GM21381 (cell line): Measurements from ENCODE around the gene ARHGEF28.

Experiments
- ATAC-seq: cut with Tn5 transposase; IDR thresholded peaks from one replicate; pipeline ENCODE4 v1.9.1; 2021; ENCODE audit warnings: mild to moderate bottlenecking, moderate library complexity; ENCODE audit not compliant: unreplicated experiment

The ARHGEF28 gene

DNA sequence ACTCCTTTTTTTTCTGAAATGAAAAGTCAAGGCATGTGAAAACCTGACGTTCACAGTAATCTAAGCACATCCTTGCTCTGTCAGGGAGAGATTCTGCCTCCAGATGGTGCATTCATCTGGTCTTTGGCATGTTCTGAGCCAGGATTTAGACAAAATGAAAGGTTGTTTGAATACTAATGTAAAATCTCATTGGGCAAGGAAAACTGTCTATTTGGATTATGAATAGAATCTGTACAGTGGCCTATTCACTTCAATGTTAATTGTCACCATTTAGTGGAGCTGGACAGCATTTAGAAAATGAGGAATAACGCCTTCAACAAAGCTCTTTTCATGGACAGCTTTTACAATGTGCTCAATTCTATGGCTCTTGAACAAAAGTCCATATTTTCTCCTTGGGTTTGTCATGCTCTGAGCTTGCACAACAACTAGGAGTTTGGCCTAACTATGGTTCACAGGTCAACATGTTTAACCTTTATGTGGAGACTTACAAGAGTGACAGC, 28.9 kb downstream of the ARHGEF28 start:
- no peak for ATAC-seq

DNA sequence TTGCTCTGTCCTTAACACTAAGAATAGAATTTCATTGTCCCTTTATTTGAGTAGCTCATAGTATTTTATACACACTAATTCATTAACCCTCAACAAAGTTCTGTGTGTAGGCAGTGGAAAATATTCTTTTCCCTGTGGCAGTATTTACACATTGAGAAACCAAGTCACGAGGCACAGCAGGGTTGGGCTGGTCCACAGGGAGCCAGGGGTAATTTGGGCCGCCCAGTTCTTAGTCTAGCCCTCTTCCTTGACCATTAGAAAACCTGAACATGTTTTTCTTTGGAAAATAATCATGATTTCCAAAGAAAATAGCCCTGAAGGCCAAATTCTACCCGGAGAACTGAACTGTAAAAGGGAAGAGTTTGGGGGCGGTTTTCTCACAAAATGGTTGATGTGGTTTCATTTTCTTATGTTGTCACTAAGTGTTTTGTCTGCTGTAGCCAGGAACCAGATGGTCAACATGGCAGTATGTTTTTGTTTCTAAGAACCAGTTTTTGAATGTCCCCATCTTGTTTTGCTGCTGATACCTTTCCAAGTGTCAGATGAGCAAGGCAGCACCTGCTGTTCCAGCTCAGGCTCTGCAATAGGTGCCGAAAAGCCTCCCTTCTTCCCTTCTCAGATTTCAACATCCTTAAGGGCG, 29.6 kb downstream of the ARHGEF28 start:
- ATAC-seq, result no peak

DNA sequence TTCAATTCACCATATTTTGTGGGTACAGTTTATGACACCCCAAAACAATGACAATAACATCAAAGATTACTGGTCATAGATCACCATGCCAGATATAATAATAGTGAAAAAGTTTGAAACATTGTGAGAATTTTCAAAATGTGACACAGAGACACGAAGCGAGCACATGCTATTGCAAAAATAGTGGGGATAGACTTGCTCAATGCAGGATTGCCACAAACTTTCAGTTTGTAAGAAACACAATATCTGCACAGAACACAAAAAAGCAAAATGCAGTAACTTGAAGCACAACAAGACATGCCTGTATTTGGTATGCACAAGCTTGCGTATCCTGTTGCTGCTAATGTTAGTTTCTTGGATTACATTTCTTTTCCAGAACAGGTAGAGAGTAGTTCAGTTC, 35.8 kb downstream of the ARHGEF28 start:
- ATAC-seq, result no peak

DNA sequence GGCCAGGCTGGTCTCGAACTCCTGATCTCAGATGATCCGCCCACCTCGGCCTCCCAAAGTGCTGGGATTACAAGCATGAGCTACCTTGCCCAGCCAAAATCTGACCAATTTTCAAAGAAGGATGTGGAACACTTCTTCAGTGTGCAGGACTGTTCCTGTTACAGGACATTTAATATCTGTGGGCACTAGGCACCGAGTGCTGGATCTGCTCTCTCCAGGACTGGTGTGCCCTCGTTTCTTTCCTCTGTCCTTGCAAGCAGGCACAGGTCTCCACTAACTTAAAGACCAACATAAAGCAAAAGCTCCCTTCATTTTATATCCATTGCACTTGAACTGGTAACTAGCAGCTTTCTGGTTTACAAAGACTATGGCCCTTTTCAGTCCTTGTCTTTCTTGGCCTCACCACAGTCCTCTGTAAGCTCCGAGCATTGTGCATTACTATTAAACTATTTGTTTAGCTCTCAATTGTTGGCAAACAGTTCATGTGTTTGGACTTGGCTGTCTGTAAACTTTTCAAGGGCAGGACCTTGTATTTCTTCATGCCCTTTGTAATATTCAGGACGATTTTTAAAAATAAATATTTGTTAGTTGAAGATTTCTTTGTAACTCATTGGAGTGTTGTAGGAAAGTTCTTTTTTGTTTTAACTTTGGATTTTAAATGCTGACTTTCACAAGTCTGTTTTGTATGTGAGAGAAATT, 37.3 kb downstream of the ARHGEF28 start:
- ATAC-seq, result no peak

DNA sequence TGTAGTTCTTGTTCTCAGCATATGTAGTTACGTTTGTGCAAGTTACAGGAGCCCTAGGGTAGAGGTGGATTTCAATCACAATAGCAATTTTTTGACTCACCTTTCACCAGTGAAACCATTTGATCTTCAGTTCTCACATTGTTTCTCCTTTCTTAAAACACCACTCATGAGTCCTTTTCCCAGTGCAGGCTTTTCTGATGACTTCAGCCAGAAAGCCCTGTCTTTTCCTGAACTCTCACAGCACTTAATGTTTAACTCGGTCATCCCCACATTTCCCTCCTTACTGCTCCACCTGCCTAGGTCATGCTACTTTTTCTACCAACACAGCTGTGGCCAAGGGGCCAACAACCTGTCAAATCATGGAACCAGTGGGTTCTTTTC, 37.9 kb downstream of the ARHGEF28 start:
- ATAC-seq, result peak; percentile 60

DNA sequence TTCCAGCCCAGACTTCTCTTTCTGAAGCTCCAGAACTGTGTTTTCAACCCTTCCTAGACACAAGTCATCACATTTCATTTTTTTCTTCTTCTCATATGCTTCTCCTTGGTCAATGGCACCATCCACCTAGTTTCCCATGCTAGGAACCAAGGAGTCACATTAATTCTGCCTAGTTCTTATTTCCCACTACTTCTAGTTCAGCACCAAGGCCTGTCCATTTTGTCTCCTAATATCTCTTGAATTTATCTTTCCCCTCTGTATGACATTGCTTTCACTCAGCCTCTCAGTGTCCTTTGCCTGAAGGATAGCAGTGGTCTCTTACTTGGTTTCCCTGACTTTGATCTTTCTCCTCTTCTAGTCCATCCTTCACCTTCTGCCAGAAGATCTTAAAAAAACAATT, 38.8 kb downstream of the ARHGEF28 start:
- ATAC-seq, result no peak

DNA sequence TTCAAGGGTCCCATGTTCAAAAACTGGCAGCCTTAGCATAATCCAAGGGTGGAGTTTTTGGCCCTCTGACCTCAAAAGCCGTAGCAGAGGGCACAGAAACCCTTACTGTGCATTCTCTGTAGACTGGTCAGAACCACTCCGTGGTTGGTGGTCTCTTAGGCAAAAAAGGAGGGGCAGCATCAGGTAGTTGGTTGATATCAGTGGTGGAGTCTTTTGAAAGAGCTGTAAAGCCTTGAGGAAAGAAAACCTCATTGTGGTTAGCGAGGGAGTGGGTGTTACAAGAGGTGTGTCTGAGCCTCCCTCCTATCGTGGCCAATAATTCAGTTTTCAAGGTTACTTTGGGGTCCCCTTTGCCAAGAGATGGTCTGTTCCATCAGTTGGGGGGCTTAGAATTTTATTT, 40.9 kb downstream of the ARHGEF28 start:
- ATAC-seq, result no peak

DNA sequence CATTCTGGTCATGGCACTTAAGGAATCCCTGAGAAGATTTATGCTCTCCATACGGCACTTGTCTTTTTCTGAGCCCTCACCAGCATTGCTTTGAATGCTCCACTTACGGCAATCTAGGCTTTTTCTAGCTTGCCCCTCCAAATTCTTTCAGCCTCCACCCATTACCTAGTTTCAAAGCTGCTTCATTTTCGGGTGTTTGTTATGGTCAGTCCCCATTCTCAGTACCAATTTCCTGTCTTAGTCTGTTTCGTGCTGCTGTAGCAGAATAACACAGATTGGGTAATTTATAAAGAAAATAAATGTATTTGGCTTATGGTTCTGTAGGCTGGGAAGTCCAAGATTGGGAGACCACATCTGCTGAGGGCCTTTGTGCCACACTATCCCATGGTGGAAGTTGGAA, 42.0 kb downstream of the ARHGEF28 start:
- peak; percentile 43 for ATAC-seq

DNA sequence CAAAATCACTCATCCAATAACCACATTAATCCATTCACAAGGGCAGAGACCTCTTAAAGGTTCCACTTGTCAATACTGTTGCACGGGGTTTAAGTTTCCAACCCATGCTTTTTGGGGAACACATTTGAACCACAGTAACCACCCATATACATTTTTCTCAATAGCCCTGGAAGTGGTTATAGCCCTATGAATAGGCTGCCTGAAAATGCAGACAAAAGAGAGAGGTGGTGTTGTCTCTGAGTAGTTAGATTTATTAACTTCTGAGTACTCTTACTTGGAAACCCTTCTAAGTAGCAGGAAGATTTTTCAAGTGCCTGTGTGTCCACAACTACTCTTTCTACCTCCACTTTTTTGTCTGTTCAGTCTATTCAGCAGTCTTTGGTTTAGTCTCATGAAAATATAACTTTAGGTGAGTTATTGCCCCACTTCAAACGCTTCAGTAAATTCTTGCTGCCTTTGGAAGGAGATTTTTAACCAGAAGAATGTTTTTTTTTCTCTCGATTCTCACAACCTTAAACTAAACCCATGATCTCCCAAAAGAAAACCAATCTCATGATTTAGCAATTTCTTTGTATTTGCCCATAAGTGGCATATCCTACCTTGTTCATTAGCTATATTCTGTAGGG, 42.6 kb downstream of the ARHGEF28 start:
- ATAC-seq, result no peak

DNA sequence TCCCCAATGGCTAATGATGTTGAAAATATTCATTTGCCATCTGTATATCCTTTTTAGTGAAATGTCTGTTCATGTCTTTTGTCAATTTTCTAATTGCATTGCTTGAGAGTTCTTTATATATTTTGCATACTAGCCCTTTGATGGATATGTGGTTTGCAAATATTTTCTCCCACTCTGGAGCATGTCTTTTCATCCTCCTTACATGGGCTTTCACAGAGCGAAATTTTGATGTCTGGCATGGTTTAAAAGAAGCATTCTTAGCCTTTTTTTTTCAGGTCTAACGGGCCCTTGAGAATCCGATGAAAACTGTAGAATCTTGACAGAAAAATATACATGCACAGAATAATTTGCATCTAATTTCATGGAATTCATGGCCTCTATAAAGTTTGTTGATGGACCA, 44.7 kb downstream of the ARHGEF28 start:
- no peak for ATAC-seq

DNA sequence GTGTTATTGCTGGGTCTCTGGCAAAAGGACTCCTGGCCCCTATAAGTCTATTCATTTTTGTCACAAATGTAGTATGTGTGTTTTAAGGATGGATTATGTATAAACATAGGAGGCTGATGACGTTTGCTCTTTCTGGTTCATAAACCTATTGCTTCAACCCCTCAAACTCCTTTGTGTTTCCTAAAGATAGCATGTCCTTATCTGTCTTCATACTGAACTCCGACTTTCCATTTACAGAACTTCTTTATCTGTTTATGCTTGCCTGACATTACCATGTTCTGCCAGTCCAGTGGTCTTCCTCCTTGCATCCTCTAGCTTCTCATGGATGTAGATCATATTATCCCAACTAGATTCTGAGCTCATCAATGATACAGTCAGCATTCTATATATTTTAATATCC, 46.1 kb downstream of the ARHGEF28 start:
- no peak for ATAC-seq

DNA sequence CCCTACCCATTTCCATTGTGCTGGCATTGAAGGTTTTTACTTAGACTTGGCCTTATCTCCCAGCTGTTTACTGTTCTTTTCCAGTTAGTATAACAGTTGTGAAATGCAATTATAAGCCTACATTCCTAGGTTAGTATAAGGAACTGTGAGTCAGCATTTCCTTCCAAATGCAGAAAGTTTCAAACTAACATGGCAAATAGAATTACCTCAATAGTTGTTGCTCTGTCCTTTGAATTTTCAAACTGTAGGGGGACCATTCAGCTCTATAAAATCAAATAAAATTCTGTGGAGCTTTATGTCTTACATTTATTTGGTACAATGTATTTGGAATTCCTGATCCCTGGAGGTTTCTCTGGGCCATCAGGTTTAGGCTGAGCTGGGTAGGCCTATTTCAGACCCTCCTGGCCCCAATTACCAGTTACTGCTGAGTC, 47.2 kb downstream of the ARHGEF28 start:
- no peak for ATAC-seq

DNA sequence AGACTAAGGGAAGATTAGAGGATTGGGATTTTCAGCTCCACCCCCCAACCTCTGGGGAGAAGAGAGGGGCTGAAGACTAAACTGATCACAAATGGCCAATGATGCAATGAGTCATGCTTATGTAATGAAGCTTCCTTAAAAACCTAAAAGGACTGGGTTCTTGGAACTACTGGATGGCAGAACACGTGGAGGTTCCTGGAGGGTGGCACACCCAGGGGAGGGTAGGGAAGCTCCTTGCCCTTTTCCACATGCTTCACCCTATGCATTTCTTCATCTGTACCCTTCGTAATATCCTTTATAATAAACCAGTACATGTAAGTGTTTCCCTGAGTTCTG, 48.6 kb downstream of the ARHGEF28 start:
- no peak for ATAC-seq

DNA sequence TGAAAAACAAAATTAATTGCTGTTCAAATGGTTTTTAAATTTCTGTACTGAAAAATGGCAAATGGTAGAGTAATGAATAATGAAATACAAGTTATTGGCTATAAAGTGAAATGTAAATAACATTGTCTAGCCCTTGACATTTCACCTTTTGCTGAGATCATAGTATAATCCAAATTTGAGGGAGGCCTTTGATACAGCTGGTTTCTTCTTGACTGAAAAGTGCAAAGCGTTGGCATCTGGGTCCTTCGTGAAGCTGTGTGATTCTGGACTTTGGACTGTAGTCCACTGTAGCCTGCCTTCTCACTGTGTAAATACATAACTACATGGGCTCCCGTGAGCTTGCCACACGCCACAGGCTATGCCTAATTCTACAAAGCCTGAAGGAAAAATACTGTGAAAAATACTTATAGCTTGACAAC, 52.3 kb downstream of the ARHGEF28 start:
- no peak for ATAC-seq

DNA sequence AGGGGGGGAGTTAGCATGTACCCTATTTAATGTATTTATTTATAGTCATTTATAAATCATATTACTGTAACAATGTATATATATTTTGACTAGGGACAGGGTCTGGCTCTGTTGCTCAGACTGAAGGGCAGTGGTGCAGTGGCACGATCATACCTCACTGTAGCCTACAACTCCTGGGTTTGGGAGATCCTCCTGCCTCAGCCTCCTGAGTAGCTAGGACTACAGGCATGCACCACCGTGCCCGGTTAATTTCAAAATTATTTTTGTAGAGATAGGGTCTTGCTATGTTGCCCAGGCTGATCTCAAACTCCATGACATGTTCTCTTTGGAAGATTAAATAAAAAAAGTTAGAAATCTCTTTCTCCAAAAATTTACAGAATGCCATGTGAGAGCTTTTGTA, 52.8 kb downstream of the ARHGEF28 start:
- no peak for ATAC-seq

DNA sequence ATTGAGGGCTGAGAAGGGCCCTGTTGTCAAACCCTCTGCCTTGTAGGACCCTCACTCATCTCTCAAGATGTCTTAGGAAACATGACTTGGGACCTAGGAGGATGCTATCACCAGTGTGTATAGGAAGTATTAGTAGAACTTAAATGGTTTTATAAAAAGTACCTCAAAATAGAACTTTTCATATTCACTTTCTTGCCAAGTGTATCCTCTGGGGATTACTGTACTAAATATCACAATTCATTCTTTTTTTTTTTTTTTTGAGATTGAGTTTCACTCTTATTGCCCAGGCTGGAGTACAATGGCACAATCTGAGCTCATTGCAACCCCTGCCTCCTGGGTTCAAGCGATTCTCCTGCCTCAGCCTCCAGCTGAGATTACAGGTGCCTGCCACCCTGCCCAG, 56.2 kb downstream of the ARHGEF28 start:
- ATAC-seq, result no peak

DNA sequence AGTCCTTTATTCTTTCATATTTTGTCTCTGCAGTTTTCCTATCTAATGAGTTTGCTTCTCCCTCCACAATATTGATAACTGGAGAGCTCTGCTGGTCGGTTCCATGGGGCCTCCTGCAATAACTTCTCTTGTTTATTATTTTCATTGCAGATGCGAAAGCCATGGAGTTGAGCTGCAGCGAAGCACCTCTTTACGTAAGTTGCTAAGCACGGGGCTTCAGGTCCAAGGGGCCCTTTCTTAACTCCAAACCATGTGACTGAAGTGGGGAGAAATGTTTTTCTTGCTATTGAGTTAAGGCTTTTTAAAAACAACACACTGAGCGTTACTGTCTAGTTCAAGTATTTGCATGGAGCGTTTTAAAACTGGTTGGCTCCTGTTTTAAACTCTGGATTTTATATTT, 58.7 kb downstream of the ARHGEF28 start:
- ATAC-seq, result no peak

DNA sequence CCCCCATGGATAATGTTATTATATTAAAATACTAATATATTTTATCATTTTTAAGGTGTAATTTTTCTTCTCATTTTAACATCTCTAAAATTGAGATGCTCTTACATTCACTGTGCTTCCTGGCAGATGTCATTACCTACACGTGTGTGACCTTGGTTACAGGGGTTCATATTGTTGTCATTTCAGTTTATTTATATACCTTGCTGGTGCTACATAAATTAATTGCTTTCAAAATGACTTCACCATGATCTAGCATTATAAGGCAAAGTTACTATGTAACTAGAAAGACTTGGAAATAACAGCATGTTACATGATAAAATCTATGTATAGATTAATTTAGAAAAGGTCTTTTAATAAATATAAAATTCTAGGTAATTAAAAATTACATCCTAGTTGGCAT, 60.9 kb downstream of the ARHGEF28 start:
- ATAC-seq, result no peak

DNA sequence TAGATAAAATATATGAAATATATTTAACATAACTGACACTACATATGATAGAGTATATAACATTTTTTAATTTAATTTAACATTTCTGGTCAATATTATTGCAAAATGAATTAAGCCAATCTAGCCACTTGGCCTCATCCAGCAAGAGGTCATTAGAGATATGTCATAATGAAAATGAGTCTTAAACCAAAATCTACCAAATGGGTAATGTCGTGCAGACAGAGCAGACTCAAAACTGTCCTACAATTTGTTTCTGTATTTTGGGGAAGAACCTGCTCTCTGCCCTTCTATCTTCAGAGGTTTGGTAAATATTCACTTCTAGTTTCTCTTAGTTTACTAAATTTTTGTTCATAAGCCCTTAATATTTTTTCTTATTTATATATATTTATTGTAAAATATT, 61.4 kb downstream of the ARHGEF28 start:
- peak; percentile 53 for ATAC-seq

DNA sequence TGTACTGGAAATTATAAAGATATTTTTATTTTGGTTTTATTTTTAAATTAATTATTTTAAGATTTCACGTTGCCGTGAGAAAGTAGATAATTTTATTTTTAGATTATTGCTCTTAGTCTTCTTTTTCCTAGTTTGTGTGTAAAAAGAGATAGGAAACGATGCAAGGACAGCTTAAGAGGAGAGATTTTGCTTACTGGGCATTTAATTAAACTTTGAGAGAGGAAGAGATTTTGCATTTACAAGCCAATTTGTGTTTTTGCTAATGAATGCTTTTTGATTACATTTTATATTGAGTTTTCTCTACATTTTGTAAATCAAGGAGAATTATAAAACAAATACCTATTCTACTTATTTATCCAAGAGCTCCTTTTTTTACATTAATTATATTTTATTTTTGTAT, 64.0 kb downstream of the ARHGEF28 start:
- no peak for ATAC-seq

DNA sequence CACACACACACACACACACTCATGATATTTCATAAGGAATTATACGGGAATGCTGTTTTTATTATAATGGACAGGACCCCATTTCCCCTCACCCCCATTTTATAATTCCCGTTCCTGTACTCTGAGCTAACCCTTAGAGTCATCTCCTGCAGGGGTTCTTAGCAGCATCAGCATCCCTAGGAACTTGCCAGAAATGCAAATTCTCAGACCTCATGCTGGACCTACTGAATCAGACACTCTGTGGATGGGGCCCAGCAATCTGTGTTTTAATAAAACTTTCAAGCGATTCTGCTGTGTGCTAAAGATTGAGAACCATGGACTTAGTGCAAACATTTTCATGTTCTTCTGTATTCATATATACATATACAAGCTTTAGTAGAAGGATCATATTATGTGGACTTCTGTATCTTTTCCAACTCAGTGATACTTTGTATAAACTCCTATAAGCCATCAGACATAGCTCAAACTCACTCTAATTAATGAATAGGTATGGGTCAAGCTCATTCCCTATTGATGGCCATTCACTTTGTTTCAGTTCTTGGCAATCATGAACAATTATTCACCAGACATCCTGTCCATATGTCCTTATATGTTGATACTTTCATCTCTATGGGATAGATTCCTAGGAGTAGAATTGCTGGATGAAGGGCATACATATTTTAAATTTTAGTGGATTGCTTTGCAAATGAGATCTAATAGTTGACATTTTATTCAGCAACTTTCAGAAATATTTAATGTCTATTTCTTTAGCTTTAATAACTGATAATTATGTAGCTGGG, 65.5 kb downstream of the ARHGEF28 start:
- ATAC-seq, result no peak
